ENCODE data around the gene ETFA.
A peak's percentile ranks its signal among the peaks of the same experiment; 100 is the strongest.

ETFA gene
- total RNA-seq: 17.8 to 38.8 reads per million in 2 donors

- peak; percentile 53 to 96 (median 80) for DNase-seq
These were observed at the start of gene ETFA for GRCh38 chr15:76311100-76311953. TSS of gene ETFA (minus strand) at chr15:76311469. CDS start at chr15:76311388, 81 bp downstream.

GRCh38 chr15:76360416-76360815 lies 49.1 kb upstream of the ETFA start:
- DNase-seq: no peak

GRCh38 chr15:76359152-76359551 lies 47.9 kb upstream of the ETFA start:
- DNase-seq: no peak

GRCh38 chr15:76358453-76358852 lies 47.2 kb upstream of the ETFA start:
- DNase-seq: no peak

GRCh38 chr15:76354823-76355440 lies 43.7 kb upstream of the ETFA start:
- no peak for DNase-seq

- no peak for DNase-seq
These were observed 42.6 kb upstream of the ETFA start for GRCh38 chr15:76353903-76354302.

GRCh38 chr15:76353023-76353577 lies 41.8 kb upstream of the ETFA start:
- DNase-seq: no peak

GRCh38 chr15:76349301-76350070 lies 38.2 kb upstream of the ETFA start:
- DNase-seq: no peak

GRCh38 chr15:76347482-76348055 lies 36.3 kb upstream of the ETFA start:
- no peak for DNase-seq

GRCh38 chr15:76346669-76347481 lies 35.6 kb upstream of the ETFA start:
- DNase-seq: no peak

- peak in 1 of 5 experiments; percentile 13 for DNase-seq
These were observed 34.8 kb upstream of the ETFA start for GRCh38 chr15:76345880-76346668.

- DNase-seq: no peak
These were observed 34.3 kb upstream of the ETFA start for GRCh38 chr15:76345583-76345879.

GRCh38 chr15:76344893-76345582 lies 33.8 kb upstream of the ETFA start:
- no peak for DNase-seq

- peak in 1 of 5 experiments; percentile 38 for DNase-seq
These were observed 32.2 kb upstream of the ETFA start for GRCh38 chr15:76343313-76343996.

- DNase-seq: peak in 1 of 5 experiments; percentile 26
These were observed 31.3 kb upstream of the ETFA start for GRCh38 chr15:76342382-76343201.

- peak in 1 of 5 experiments; percentile 16 for DNase-seq
These were observed 30.8 kb upstream of the ETFA start for GRCh38 chr15:76342058-76342381.

- DNase-seq: no peak
These were observed 30.2 kb upstream of the ETFA start for GRCh38 chr15:76341366-76342057.

- DNase-seq: peak in 3 of 5 experiments; percentile 24 to 71 (median 29)
These were observed 29.6 kb upstream of the ETFA start for GRCh38 chr15:76340803-76341365.

Measured in T-helper 2 cell (primary cell).